Inferior parietal cortex (tissue), 1 donor: ENCODE data around the gene ANKDD1B.
"Not testable (repeated sequence)": the region's sequence is repeated elsewhere in the genome, so short reads cannot be mapped to it uniquely, and the experiment has no call there.

Source experiments
- DNase-seq: peaks from one replicate; pipeline ENCODE4 v3.0.0-alpha.2; 2016; ENCODE audit errors: extremely low spot score

The ANKDD1B gene

GRCh38 chr5:75611311-75612225 is at the start of gene ANKDD1B:
Gene ANKDD1B (plus strand): TSS chr5:75611453. CDS start chr5:75611635, 182 bp downstream.
- no peak for DNase-seq

- DNase-seq = not testable (repeated sequence)
Measured at GRCh38 chr5:75565991-75566709, 45.1 kb upstream of the ANKDD1B start.

GRCh38 chr5:75566710-75567309 is 44.4 kb upstream of the ANKDD1B start:
- peak; percentile 24 for DNase-seq

GRCh38 chr5:75567710-75568109 is 43.5 kb upstream of the ANKDD1B start:
- DNase-seq = no peak

GRCh38 chr5:75568202-75568601 is 43.1 kb upstream of the ANKDD1B start:
- DNase-seq = no peak

GRCh38 chr5:75571547-75571946 is 39.7 kb upstream of the ANKDD1B start:
- no peak for DNase-seq

- no peak for DNase-seq
Measured at GRCh38 chr5:75574791-75575190, 36.5 kb upstream of the ANKDD1B start.

GRCh38 chr5:75578280-75578679 is 33.0 kb upstream of the ANKDD1B start:
- DNase-seq = not testable (repeated sequence)

GRCh38 chr5:75584641-75585040 is 26.6 kb upstream of the ANKDD1B start:
- DNase-seq = no peak

- DNase-seq = no peak
Measured at GRCh38 chr5:75588666-75589065, 22.6 kb upstream of the ANKDD1B start.

- no peak for DNase-seq
Measured at GRCh38 chr5:75600535-75600934, 10.7 kb upstream of the ANKDD1B start.

GRCh38 chr5:75601567-75601966 is 9.7 kb upstream of the ANKDD1B start:
- no peak for DNase-seq

GRCh38 chr5:75601996-75602395 is 9.3 kb upstream of the ANKDD1B start:
- no peak for DNase-seq

- DNase-seq = no peak
Measured at GRCh38 chr5:75603371-75603770, 7.9 kb upstream of the ANKDD1B start.

GRCh38 chr5:75603821-75604220 is 7.4 kb upstream of the ANKDD1B start:
- DNase-seq = no peak

GRCh38 chr5:75607341-75607740 is 3.9 kb upstream of the ANKDD1B start:
- DNase-seq = not testable (repeated sequence)

GRCh38 chr5:75608870-75609269 is 2.4 kb upstream of the ANKDD1B start:
- no peak for DNase-seq

GRCh38 chr5:75610201-75610600 is 1.1 kb upstream of the ANKDD1B start:
- no peak for DNase-seq

- not testable (repeated sequence) for DNase-seq
Measured at GRCh38 chr5:75610859-75611310, 368 bp upstream of the ANKDD1B start.

GRCh38 chr5:75612226-75612569 is 945 bp downstream of the ANKDD1B start:
- DNase-seq = no peak

GRCh38 chr5:75612901-75613300 is 1.6 kb downstream of the ANKDD1B start:
- no peak for DNase-seq

- no peak for DNase-seq
Measured at GRCh38 chr5:75614176-75614575, 2.9 kb downstream of the ANKDD1B start.
